Activated CD4-positive, alpha-beta T cell treated with anti-CD3 and anti-CD28 coated beads, Interleukin-10, Interleukin-2, amounts not matched to agents 100 ng/mL and 50 ng/mL, durations not matched to agents 16 hours and 8 hours (primary cell): ENCODE measurements around the gene BICRAL.
"Not testable (repeated sequence)": the region's sequence is repeated elsewhere in the genome, so short reads cannot be mapped to it uniquely, and the experiment has no call there.

ENCODE experiments used
- DNase-seq: peaks from one replicate; pipeline ENCODE4 v3.0.0-alpha.2; 2020

The BICRAL gene

GRCh38 chr6:42860036-42860435 is 78.2 kb downstream of the BICRAL start:
- DNase-seq, result no peak

DNA sequence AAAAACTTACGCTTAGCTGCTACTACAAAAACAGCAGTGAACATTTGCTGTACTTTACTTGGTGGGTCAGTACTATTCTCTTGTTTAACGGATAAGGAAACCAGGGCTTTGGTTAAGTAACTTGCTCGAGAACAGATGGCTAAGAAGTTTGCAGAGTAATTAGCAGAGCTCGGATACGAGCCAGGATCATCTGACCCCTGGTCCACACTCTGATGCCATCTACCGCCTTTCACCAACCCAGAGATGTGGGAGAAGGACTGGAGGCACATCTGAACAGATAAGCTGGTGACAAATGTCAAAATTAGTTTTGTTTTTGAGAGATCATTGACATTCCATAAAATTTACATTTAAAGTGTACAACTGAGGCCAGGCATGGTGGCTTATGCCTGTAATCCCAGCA is 78.6 kb downstream of the BICRAL start:
- no peak for DNase-seq

- no peak for DNase-seq
These were observed 82.8 kb downstream of the BICRAL start for GRCh38 chr6:42864602-42865001.

DNA sequence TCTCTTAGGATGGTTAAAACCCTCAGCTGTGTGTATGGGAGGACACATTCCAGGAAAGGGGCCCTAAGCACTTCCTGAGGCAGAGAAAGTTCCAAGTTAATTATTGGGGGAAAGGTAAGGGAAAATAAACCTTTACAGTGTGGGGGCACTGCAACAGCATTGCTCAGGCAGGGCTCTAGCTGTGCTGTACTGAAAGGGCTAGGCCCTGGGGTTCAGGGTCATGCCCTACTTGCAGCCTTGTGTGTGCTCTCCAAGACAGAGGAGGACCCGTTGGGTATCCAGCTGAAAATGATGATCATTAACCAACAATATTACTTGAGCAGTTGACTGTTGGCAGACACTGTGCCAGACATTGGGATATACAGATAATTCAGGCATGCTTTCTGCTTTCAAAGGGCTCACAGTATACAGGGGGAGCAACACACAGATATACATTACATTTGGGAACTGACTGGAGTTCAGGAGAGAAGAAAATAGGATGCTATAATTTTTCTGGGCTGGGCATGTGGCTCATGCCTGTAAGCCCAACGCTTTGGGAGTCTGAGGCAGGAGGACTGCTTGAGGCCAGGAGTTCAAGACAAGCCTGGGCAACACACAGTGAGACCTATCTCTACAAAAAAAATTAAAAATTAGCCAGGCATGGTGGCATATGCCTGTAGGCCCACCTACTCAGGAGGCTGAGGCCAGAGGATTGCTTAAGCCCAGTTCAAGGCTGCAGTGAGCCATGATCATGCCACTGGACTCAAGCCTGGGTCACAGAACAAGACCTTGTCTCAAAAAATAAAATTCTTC is 88.5 kb downstream of the BICRAL start:
- no peak for DNase-seq

DNA sequence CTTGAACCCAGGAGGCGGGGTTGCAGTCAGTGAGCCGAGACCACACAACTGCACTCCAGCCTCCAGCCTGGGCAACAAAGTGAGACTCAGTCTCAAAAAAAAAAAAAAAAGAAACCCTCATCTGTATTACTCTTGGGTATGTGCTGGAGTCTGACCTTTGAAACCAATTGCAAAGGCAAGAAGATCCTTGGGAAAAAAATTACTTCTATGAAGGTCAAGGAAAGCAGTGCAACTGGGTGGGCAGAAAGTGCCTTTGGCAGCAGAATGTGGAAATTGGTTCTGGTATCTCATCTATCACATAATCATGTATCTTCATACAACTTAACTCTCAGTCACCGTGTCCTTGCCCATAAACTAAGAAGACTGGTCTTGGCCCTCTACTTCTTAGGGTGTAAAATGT is 89.9 kb downstream of the BICRAL start:
- DNase-seq, result no peak

DNA sequence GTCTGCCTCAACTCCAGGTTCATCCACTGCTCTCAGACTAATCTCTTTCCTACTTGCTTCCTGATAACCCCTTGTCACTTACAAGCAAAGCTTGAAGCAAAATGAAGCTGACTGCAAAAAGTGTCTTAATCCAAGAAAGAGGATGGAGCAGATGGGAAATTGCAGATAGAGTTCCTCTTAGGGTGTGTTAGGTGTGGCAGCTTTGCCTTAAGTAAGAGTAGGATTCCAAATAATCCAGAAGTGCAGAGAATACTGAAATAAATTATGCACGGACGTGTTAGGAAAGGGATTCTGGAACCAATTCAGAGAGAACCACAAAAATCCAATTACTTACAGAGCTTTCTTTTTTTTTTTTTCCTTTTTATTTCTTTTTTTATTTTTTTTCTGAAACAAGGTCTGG is 91.5 kb downstream of the BICRAL start:
- DNase-seq, result no peak

DNA sequence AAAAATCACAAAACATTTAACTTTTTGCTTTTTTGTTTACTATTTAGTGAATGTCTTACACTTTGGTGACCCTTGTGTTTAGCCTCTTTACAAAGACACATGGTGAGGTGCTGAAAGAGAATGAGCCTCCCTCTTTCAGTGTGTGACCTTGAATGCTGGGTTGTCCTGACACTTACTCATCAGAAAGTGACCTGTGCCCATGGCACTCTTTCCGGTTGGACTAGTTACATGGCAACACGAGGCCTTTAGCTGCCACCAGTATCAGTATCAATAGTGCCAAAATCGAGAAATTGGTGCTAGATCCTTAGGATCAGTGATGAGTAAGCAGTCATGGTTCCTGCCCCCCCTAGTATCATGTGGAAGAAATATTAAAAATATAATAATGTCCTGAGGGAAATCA is 95.8 kb downstream of the BICRAL start:
- DNase-seq, result no peak

- peak; percentile 91 for DNase-seq
These were observed 97.8 kb downstream of the BICRAL start, which contains the start of gene RPL7L1 for GRCh38 chr6:42879372-42880239. Gene RPL7L1 (plus strand): TSS chr6:42879616. CDS start chr6:42879911, 295 bp downstream.

- not testable (repeated sequence) for DNase-seq
These were observed 98.5 kb downstream of the BICRAL start for GRCh38 chr6:42880240-42880817.

GRCh38 chr6:42880871-42881270 is 99.0 kb downstream of the BICRAL start:
- peak; percentile 18 for DNase-seq

DNA sequence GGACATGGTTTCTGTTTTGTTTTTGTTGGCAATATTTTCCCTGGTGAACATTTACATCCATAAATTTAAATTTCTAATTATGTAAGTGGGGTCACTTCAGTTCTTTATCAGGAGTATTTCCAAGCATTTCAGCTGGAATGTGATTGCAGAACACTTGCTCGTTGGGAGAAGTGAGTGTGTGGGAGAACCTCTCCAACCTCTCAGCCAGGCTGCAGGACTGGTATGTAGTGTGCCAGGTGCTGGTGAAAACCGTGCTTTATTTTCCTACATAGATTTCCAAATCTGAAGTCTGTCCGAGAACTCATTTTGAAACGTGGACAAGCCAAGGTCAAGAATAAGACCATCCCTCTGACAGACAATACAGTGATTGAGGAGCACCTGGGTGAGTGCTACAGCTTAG is 103.8 kb downstream of the BICRAL start:
- DNase-seq, result no peak

DNA sequence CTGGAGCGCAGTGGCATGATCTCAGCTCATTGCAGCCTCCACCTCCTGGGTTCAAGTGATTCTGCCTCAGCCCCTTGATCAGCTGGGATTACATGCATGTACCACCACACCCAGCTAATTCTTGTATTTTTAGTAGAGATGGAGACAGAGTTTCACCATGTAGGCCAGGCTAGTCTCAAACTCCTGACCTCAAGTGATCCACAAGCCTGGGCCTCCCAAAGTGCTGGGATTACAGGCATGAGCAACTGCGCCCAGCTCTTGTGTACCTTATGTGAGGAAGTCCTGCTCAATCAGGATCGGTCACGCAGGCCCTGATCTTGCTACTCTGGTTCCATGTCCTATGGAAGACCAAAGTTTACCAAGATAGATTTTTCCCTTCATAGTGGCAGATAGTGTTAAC is 106.3 kb downstream of the BICRAL start:
- DNase-seq, result not testable (repeated sequence)

GRCh38 chr6:42889815-42890214 is 108.0 kb downstream of the BICRAL start:
- peak; percentile 26 for DNase-seq

GRCh38 chr6:42890311-42891198 is 108.7 kb downstream of the BICRAL start:
- DNase-seq, result peak; percentile 96

DNA sequence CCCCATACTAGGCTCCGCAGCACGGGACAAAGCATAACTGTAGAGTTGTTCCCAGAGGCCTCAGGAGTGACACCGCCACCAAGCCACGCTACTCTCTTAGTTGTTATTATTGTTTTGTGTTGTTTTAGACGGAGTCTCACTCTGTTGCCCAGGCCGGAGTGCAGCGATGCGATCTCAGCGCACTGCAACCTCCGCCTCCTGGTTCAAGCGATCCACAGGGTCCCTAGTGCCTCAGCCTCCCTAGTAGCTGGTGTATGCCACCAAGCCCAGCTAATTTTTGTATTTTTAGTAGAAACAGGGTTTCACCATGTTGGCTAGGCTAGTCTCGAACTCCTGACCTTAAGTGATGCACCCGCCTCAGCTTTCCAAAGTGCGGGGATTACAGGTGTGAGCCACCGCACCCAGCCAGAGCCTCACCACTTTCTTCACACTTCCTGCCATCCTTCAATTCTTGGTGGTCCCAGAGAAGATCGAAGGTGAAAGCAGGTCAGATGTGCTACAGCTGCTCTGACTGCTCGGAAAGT is 109.4 kb downstream of the BICRAL start:
- DNase-seq, result no peak

DNA sequence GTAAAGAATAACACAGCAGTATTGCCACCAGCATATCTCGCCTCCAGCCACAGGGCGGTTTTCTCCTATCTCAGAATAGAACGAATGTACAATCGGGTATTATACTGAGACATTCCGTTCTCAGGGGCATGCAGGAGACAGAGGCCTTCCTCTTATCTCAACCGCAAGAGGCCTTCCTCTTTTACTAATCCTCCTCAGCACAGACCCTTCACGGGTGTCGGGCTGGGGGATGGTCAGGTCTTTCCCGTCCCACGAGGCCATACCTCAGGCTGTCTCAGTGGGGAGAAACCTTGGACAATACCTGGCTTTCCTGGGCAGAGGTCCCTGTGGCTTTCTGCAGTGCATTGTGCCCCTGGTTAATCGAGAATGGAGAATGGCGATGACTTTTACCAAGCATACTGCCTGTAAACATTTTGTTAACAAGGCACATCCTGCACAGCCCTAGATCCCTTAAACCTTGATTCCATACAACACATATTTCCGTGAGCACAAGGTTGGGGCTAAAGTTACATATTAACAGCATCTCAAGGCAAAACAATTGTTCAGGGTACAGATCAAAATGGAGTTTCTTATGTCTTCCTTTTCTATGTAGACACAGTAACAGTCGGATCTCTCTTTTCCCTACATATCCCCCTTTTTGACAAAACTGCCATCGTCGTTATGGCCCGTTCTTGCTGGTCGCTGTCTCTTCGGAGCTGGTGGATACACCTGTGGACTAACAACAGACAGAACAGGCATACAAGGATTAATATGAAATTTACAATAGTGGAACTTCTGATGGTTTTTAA is 112.4 kb downstream of the BICRAL start:
- not testable (repeated sequence) for DNase-seq

DNA sequence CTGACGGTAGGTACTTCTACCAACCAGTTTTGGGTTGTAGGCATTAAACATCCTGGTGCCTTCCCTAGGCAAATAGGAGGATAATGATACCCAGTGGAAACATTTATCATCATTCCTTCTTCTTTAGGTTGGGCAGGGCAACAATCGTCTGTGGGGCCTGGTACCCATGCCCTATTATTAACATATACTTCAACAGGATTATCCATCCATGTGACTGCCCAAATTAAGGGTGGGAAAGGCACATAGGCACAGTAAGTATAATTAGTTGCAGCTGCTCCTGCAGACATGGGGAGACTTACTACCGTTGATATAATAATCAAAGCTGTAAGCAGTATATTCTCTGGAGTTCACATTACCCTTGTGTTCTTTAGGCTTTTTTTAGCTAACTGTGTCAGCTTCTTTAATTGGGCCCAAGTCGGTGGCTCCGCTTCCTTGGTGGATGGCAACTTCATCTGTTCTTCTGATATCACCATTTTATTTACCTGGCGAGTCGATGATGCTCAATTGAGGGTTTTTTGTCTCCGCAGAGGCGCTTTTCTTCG is 114.4 kb downstream of the BICRAL start:
- no peak for DNase-seq

- peak; percentile 73 for DNase-seq
These were observed 117.1 kb downstream of the BICRAL start for GRCh38 chr6:42898891-42899361.

GRCh38 chr6:42899871-42900270 is 118.0 kb downstream of the BICRAL start:
- DNase-seq, result no peak

DNA sequence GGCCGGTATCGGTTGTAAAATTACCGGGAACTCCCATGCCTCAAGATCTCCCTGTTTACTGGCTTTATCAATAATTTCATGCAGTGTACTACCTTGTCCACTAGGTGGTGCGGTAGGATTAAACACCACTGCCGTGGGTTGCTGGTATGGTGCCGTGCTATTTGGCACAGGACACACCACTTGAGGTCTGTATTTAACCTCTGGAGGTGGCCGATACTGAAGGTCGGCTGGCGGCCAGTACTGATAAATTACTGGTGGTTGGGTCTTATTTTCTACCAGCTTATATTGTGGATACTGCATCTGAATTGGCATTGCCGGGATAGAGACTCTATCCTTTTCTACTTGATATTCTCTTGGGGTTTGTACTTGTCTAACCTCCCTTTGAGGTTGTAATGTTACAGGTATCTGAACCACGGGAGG is 119.7 kb downstream of the BICRAL start:
- DNase-seq, result peak; percentile 86
